HG03064 (cell line): Measurements from ENCODE around the gene TM4SF18.
"Not testable (repeated sequence)": the region's sequence is repeated elsewhere in the genome, so short reads cannot be mapped to it uniquely, and the experiment has no call there.

ENCODE experiments used
- ATAC-seq: cut with Tn5 transposase; IDR thresholded peaks from one replicate; pipeline ENCODE4 v1.9.1; 2021; ENCODE audit warnings: low read depth; ENCODE audit not compliant: unreplicated experiment

Gene TM4SF18

GRCh38 chr3:149333176-149333859 is at the start of gene TM4SF18:
Gene TM4SF18, minus strand, starts transcription at chr3:149333636. Its CDS starts 254 bp downstream, at chr3:149333382.
- ATAC-seq: no peak

- no peak for ATAC-seq
Measured at GRCh38 chr3:149382518-149382917, 49.1 kb upstream of the TM4SF18 start.

GRCh38 chr3:149382101-149382467 is 48.6 kb upstream of the TM4SF18 start:
- no peak for ATAC-seq

- no peak for ATAC-seq
Measured at GRCh38 chr3:149381173-149382100, 48.0 kb upstream of the TM4SF18 start.

- not testable (repeated sequence) for ATAC-seq
Measured at GRCh38 chr3:149380220-149380619, 46.8 kb upstream of the TM4SF18 start.

- ATAC-seq: no peak
Measured at GRCh38 chr3:149378478-149379309, 45.3 kb upstream of the TM4SF18 start.

GRCh38 chr3:149377408-149378364 is 44.2 kb upstream of the TM4SF18 start, which contains the start of gene TM4SF1:
Gene TM4SF1, minus strand, starts transcription at chr3:149377649. Its CDS starts 102 bp downstream, at chr3:149377547.
- ATAC-seq: no peak

GRCh38 chr3:149376718-149377407 is 43.4 kb upstream of the TM4SF18 start:
- ATAC-seq: no peak

- ATAC-seq: no peak
Measured at GRCh38 chr3:149375501-149376196, 42.2 kb upstream of the TM4SF18 start.

- ATAC-seq: no peak
Measured at GRCh38 chr3:149374793-149375500, 41.5 kb upstream of the TM4SF18 start.

GRCh38 chr3:149374391-149374790 is 41.0 kb upstream of the TM4SF18 start:
- no peak for ATAC-seq

GRCh38 chr3:149373235-149374125 is 40.0 kb upstream of the TM4SF18 start:
- ATAC-seq: no peak

- ATAC-seq: no peak
Measured at GRCh38 chr3:149371723-149372114, 38.3 kb upstream of the TM4SF18 start.

- ATAC-seq: no peak
Measured at GRCh38 chr3:149371001-149371722, 37.7 kb upstream of the TM4SF18 start.

GRCh38 chr3:149369991-149370866 is 36.8 kb upstream of the TM4SF18 start:
- no peak for ATAC-seq
